WTC11 (cell line): Measurements from ENCODE around the gene COX19. TPM values are rescaled to one million over a fixed set of nuclear protein-coding genes. Genes with fewer than 3 reads are reported as not detected.

Experiments
- ATAC-seq: fragments of 200-7000 bp; cut with Tn5 transposase; 2 replicates; pipeline ENCODE4 v1.10.0; 2021; ENCODE audit warnings: mild to moderate bottlenecking, moderate library complexity
- CTCF ChIA-PET: fragments of 300-600 bp; sonication (Branson Sonifier 250); formaldehyde crosslinking; loops from one replicate; lab custom pipeline; 2021; ENCODE audit warnings: antibody characterized with exemption; lab: Charles Lee
- POLR2A ChIA-PET: fragments of 350-600 bp; sonication (Branson Sonifier 250); formaldehyde crosslinking; loops from one replicate; lab custom pipeline; 2021; ENCODE audit warnings: antibody characterized with exemption; lab: Charles Lee
- DNase-seq: peaks from one replicate; pipeline ENCODE4 v3.0.0; 2021; ENCODE audit warnings: low spot score
- H3K27ac Mint-ChIP-seq: 2 replicates; pipeline ENCODE4 v1.8.0; 2021; ENCODE audit warnings: mixed read lengths
- H3K27me3 Mint-ChIP-seq: 2 replicates; pipeline ENCODE4 v1.8.0; 2021; ENCODE audit warnings: low read depth, mild to moderate bottlenecking, moderate library complexity, mixed read lengths
- H3K36me3 Mint-ChIP-seq: 2 replicates; pipeline ENCODE4 v1.8.0; 2021; ENCODE audit warnings: mixed read lengths
- H3K4me1 Mint-ChIP-seq: 2 replicates; pipeline ENCODE4 v1.8.0; 2022; ENCODE audit warnings: mixed read lengths
- H3K4me3 Mint-ChIP-seq: 2 replicates; pipeline ENCODE4 v1.8.0; 2021; ENCODE audit warnings: mild to moderate bottlenecking, moderate library complexity, mixed read lengths
- H3K9me3 Mint-ChIP-seq: 2 replicates; pipeline ENCODE4 v1.8.0; 2021; ENCODE audit warnings: mixed read lengths
- GABPB1 ChIP-seq: sonication (generic); formaldehyde crosslinking; IDR thresholded peaks from 2 replicates; pipeline ENCODE4 v1.8.1; 2023; ENCODE audit warnings: mild to moderate bottlenecking, missing genetic modification reagents
- KAT7 ChIP-seq: sonication (generic); formaldehyde crosslinking; IDR thresholded peaks from 2 replicates; pipeline ENCODE4 v1.8.1; 2023; ENCODE audit warnings: missing genetic modification reagents, mild to moderate bottlenecking, borderline replicate concordance
- NFATC4 ChIP-seq: fragments of 250-450 bp; sonication (Bioruptor Pico); IDR thresholded peaks from 2 replicates; pipeline ENCODE4 v1.9.0; 2021; ENCODE audit warnings: mild to moderate bottlenecking
- NR1H2 ChIP-seq: sonication (generic); formaldehyde crosslinking; IDR thresholded peaks from 2 replicates; pipeline ENCODE4 v1.9.0; 2021; ENCODE audit warnings: mild to moderate bottlenecking, moderate library complexity, missing genetic modification reagents
- SMAD4 ChIP-seq: sonication (generic); formaldehyde crosslinking; IDR thresholded peaks from 2 replicates; pipeline ENCODE4 v1.8.0; 2022; ENCODE audit warnings: mild to moderate bottlenecking, missing genetic modification reagents
- TP53 ChIP-seq: sonication (generic); formaldehyde crosslinking; IDR thresholded peaks from 2 replicates; pipeline ENCODE4 v1.8.1; 2023; ENCODE audit warnings: mild to moderate bottlenecking, missing genetic modification reagents
- ZNF423 ChIP-seq: fragments of 250-450 bp; sonication (Bioruptor Pico); IDR thresholded peaks from 2 replicates; pipeline ENCODE4 v2.1.2; 2022; ENCODE audit warnings: mild to moderate bottlenecking, moderate library complexity
- total RNA-seq: library from RNA; stranded (reverse); gene quantifications from 3 replicates; pipeline ENCODE4 v1.2.3, GENCODE V29; 2021
- TF ChIP-seq, protein P1 (sequence below): sonication (generic); formaldehyde crosslinking; IDR thresholded peaks from 2 replicates; pipeline ENCODE4 v1.8.0; 2022; ENCODE audit warnings: mild to moderate bottlenecking, missing genetic modification reagents
- TF ChIP-seq, protein P2 (sequence below): sonication (generic); formaldehyde crosslinking; IDR thresholded peaks from 2 replicates; pipeline ENCODE4 v1.8.1; 2023; ENCODE audit warnings: mild to moderate bottlenecking, moderate library complexity, missing genetic modification reagents
- TF ChIP-seq, protein P3 (sequence below): fragments of 250-450 bp; sonication (Bioruptor Pico); conservative IDR thresholded peaks from 2 replicates; pipeline ENCODE4 v1.9.0; 2021; ENCODE audit warnings: mild to moderate bottlenecking
- TF ChIP-seq, protein P4 (sequence below): fragments of 250-450 bp; sonication (Bioruptor Pico); IDR thresholded peaks from 2 replicates; pipeline ENCODE4 v1.9.0; 2021; ENCODE audit warnings: moderate library complexity, mild to moderate bottlenecking, inconsistent platforms, borderline replicate concordance
- TF ChIP-seq, protein P5 (sequence below): sonication (generic); formaldehyde crosslinking; IDR thresholded peaks from 2 replicates; pipeline ENCODE4 v1.8.1; 2022; ENCODE audit warnings: low read depth, missing genetic modification reagents, borderline replicate concordance
- TF ChIP-seq, protein P6 (sequence below): sonication (generic); formaldehyde crosslinking; IDR thresholded peaks from 2 replicates; pipeline ENCODE4 v1.8.1; 2023; ENCODE audit warnings: mild to moderate bottlenecking, missing genetic modification reagents
- TF ChIP-seq, protein P7 (sequence below): fragments of 250-450 bp; sonication (Bioruptor Pico); IDR thresholded peaks from 2 replicates; pipeline ENCODE4 v2.1.2; 2022; ENCODE audit warnings: mild to moderate bottlenecking, moderate library complexity
- TF ChIP-seq, protein P8 (sequence below): sonication (generic); formaldehyde crosslinking; IDR thresholded peaks from 2 replicates; pipeline ENCODE4 v1.8.1; 2023; ENCODE audit warnings: mild to moderate bottlenecking, missing genetic modification reagents, moderate library complexity
- TF ChIP-seq, protein P9 (sequence below): sonication (generic); formaldehyde crosslinking; IDR thresholded peaks from 2 replicates; pipeline ENCODE4 v1.8.0; 2023; ENCODE audit warnings: missing genetic modification reagents

Gene COX19
- total RNA-seq, 1 experiment from 2014 or later = 13.2 TPM

DNA sequence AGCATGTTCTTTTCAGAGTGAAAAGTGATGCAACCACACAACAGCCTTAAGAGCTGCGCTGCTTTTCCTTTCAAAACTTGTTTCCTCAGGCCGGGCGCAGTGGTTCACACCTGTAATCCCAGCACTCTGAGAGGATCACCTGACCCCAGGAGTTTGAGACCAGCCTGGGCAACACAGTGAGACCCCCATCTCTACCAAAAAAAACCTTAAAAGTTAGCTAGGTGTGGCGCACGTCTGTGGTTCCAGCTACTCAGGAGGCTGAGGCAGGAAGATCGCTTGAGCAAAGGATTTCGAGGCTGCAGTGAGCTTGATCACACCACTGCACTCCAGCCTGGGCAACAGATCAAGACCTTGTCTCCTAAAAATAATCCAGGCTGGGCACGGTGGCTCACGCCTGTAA is 2.0 kb downstream of the COX19 start (continued):
- TF ChIP-seq NR1H2 (CRISPR knock-in tag) = no peak
- TF ChIP-seq, protein P1, sequence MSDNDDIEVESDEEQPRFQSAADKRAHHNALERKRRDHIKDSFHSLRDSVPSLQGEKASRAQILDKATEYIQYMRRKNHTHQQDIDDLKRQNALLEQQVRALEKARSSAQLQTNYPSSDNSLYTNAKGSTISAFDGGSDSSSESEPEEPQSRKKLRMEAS (CRISPR knock-in tag) = no peak
- TF ChIP-seq, protein P2, sequence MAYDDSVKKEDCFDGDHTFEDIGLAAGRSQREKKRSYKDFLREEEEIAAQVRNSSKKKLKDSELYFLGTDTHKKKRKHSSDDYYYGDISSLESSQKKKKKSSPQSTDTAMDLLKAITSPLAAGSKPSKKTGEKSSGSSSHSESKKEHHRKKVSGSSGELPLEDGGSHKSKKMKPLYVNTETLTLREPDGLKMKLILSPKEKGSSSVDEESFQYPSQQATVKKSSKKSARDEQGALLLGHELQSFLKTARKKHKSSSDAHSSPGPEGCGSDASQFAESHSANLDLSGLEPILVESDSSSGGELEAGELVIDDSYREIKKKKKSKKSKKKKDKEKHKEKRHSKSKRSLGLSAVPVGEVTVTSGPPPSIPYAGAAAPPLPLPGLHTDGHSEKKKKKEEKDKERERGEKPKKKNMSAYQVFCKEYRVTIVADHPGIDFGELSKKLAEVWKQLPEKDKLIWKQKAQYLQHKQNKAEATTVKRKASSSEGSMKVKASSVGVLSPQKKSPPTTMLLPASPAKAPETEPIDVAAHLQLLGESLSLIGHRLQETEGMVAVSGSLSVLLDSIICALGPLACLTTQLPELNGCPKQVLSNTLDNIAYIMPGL = no peak

DNA sequence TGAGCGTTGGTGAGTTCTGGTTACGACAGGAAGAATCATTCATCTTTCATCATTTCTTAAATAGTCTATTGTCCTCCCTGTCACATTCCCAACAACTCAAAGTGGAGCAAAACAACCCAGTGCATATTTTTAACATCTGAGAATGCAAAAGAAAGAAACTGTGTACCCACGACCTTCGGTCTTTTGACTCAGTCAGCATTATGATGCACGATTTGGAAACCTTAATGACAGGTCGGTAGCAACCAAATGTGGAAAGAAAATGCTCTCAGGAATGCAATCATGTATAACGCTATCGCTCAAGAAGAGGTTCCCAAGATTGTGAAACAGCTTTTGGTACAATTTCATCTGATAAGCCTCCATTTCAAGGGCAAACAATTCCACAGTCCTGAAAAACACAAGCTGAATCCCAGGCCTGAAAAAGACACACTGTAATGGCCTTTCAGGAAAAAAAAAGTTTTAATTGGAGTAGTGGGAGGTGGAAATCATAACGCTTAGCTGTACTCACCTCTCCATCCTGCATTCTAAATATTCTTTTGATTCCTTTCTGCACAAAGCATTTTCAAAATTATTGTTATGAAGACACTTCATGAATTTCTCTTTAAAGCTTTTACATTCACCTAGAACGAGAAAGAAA is 2.6 kb downstream of the COX19 start:
- H3K27me3 Mint-ChIP-seq = peaks cover 2% of the 10 kb centered on the region; the same call in 1 of the 2 replicates
- ATAC-seq (no peak), DNase-seq (no peak)
- peak overlapping the region; percentile 36 for H3K4me3 Mint-ChIP-seq
- H3K9me3 Mint-ChIP-seq = no peaks in the 10 kb centered on the region
- TF ChIP-seq SMAD4 (CRISPR knock-in tag) (no peak), GABPB1 (CRISPR knock-in tag) (peak; percentile 36; the same call in 1 of the 2 replicates), ZNF423 (no peak)
- TF ChIP-seq, protein P3, sequence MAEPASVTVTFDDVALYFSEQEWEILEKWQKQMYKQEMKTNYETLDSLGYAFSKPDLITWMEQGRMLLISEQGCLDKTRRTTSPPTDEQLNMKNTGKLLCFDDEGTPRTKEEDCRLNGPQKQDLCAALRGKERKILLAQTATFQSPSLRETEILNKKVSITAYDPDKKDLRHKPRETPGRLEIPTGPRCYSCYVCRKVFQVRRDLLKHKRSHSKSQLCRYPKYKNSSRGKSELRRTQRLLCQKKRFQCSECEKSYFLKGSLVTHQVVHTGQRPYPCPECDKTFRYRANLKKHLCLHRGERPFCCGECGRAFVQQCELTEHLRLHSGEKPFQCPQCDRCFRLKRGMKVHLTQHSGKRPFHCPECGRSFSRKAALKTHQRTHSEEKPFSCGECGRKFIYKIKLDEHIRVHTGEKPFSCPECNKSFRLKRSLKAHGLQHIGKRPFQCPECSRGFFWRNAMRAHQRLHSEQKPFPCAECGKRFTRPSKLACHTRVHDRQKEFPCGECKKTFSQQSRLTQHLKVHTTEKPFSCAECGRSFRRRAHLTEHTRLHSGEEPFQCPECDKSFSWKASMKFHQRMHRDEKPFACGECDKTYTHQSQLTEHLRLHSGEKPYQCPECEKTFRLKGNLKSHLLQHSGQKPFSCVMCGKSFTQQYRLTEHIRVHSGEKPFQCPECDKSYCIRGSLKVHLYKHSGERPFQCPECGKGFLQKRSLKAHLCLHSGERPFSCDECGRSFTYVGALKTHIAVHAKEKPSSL (CRISPR knock-in tag) = no peak
- TF ChIP-seq, protein P4, sequence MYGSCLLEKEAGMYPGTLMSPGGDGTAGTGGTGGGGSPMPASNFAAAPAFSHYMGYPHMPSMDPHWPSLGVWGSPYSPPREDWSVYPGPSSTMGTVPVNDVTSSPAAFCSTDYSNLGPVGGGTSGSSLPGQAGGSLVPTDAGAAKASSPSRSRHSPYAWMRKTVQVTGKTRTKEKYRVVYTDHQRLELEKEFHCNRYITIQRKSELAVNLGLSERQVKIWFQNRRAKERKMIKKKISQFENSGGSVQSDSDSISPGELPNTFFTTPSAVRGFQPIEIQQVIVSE = no peak
- TF ChIP-seq, protein P5, sequence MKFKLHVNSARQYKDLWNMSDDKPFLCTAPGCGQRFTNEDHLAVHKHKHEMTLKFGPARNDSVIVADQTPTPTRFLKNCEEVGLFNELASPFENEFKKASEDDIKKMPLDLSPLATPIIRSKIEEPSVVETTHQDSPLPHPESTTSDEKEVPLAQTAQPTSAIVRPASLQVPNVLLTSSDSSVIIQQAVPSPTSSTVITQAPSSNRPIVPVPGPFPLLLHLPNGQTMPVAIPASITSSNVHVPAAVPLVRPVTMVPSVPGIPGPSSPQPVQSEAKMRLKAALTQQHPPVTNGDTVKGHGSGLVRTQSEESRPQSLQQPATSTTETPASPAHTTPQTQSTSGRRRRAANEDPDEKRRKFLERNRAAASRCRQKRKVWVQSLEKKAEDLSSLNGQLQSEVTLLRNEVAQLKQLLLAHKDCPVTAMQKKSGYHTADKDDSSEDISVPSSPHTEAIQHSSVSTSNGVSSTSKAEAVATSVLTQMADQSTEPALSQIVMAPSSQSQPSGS (CRISPR knock-in tag) = no peak
- TF ChIP-seq, all 79 proteins: peak for 1
- CTCF ChIA-PET = interaction anchor here (1.0 to 4.4 kb wide), 2 partner anchors 20 to 203 kb away, joined by 4 to 43 read pairs; no protein-coding TSS in a partner anchor
- Mint-ChIP-seq H3K4me1 (peaks cover 3% of the 10 kb centered on the region; the same call in 1 of the 2 replicates), H3K36me3 (peaks cover 36% of the 10 kb centered on the region), H3K27ac (no peak overlapping the region)
- POLR2A ChIA-PET = no interaction called here

DNA sequence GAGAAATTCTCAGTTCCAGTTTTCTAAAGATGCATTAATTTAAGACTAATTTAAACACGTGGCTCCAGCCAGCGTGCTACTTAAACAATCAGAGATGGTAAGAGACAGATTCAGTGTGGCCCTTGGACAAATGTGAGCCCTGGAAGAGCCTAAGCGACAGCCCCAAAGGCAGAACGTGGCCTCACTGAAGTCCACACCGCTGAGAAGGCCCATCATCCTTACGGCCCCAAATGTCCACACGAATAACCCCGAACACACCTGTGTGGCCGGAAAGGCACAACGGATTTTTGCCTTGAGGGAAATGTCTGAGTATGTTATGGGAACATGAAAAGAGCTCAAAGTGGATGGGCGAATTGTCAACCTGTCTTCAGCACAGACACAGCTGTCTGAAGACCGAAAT is 3.2 kb downstream of the COX19 start:
- POLR2A ChIA-PET = no interaction called here
- CTCF ChIA-PET = interaction anchor here (0.6 kb wide), 1 partner anchor 21 kb away, joined by 3 read pairs; no protein-coding TSS in a partner anchor
- H3K27me3 Mint-ChIP-seq = peaks cover 2% of the 10 kb centered on the region; the same call in 1 of the 2 replicates
- no peak for DNase-seq
- ATAC-seq = no peak
- H3K27ac Mint-ChIP-seq = peak overlapping the region; percentile 45; the same call in 1 of the 2 replicates
- H3K4me3 Mint-ChIP-seq = no peak overlapping the region
- TF ChIP-seq KAT7 = no peak
- TF ChIP-seq, protein P6, sequence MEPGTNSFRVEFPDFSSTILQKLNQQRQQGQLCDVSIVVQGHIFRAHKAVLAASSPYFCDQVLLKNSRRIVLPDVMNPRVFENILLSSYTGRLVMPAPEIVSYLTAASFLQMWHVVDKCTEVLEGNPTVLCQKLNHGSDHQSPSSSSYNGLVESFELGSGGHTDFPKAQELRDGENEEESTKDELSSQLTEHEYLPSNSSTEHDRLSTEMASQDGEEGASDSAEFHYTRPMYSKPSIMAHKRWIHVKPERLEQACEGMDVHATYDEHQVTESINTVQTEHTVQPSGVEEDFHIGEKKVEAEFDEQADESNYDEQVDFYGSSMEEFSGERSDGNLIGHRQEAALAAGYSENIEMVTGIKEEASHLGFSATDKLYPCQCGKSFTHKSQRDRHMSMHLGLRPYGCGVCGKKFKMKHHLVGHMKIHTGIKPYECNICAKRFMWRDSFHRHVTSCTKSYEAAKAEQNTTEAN (CRISPR knock-in tag) = no peak
- no peak for TF ChIP-seq NFATC4
- TF ChIP-seq, protein P7, sequence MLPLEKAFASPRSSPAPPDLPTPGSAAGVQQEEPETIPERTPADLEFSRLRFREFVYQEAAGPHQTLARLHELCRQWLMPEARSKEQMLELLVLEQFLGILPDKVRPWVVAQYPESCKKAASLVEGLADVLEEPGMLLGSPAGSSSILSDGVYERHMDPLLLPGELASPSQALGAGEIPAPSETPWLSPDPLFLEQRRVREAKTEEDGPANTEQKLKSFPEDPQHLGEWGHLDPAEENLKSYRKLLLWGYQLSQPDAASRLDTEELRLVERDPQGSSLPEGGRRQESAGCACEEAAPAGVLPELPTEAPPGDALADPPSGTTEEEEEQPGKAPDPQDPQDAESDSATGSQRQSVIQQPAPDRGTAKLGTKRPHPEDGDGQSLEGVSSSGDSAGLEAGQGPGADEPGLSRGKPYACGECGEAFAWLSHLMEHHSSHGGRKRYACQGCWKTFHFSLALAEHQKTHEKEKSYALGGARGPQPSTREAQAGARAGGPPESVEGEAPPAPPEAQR (CRISPR knock-in tag) = no peak
- no peak for TF ChIP-seq TP53 (CRISPR knock-in tag)
- TF ChIP-seq, protein P8, sequence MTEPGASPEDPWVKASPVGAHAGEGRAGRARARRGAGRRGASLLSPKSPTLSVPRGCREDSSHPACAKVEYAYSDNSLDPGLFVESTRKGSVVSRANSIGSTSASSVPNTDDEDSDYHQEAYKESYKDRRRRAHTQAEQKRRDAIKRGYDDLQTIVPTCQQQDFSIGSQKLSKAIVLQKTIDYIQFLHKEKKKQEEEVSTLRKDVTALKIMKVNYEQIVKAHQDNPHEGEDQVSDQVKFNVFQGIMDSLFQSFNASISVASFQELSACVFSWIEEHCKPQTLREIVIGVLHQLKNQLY (CRISPR knock-in tag) = no peak
- TF ChIP-seq, protein P9, sequence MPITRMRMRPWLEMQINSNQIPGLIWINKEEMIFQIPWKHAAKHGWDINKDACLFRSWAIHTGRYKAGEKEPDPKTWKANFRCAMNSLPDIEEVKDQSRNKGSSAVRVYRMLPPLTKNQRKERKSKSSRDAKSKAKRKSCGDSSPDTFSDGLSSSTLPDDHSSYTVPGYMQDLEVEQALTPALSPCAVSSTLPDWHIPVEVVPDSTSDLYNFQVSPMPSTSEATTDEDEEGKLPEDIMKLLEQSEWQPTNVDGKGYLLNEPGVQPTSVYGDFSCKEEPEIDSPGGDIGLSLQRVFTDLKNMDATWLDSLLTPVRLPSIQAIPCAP (CRISPR knock-in tag) = no peak
- peaks cover 3% of the 10 kb centered on the region; the same call in 1 of the 2 replicates for H3K4me1 Mint-ChIP-seq
- no peaks in the 10 kb centered on the region for H3K9me3 Mint-ChIP-seq
- H3K36me3 Mint-ChIP-seq = peaks cover 43% of the 10 kb centered on the region
